ENCODE measurements around the gene CEACAM18. TPM values are rescaled to one million over a fixed set of nuclear protein-coding genes. Genes with fewer than 3 reads are reported as not detected.
"Not testable (repeated sequence)": the region's sequence is repeated elsewhere in the genome, so short reads cannot be mapped to it uniquely, and the experiment has no call there.

The CEACAM18 gene
- total RNA-seq, 1 donor from 2014 or later, result not detected

DNA sequence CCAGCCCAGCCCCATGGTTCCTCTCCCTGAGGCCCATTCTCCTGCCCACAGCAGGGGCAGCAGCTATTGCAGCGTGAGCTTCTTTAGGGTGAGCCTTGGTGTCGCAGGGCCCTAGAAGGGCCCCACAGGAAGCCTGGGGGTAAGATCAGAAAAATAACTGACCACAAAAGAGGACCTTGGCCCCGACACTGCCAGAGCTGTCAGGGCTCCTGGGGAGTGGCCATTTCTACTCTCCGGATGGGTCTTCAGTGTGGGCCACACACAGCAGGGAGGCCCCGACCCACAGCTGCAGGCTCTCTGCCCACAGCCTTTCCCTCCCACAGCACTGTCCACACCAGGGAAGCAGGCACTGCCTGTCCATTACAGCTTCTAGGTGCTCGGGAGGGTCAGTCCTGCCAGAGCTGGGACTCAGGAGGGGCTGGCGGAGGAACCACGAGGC is 16.6 kb upstream of the CEACAM18 start:
- DNase-seq (ENCODE audit: low spot score), result no peak
- TF ChIP-seq, protein P1, sequence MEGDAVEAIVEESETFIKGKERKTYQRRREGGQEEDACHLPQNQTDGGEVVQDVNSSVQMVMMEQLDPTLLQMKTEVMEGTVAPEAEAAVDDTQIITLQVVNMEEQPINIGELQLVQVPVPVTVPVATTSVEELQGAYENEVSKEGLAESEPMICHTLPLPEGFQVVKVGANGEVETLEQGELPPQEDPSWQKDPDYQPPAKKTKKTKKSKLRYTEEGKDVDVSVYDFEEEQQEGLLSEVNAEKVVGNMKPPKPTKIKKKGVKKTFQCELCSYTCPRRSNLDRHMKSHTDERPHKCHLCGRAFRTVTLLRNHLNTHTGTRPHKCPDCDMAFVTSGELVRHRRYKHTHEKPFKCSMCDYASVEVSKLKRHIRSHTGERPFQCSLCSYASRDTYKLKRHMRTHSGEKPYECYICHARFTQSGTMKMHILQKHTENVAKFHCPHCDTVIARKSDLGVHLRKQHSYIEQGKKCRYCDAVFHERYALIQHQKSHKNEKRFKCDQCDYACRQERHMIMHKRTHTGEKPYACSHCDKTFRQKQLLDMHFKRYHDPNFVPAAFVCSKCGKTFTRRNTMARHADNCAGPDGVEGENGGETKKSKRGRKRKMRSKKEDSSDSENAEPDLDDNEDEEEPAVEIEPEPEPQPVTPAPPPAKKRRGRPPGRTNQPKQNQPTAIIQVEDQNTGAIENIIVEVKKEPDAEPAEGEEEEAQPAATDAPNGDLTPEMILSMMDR (IDR thresholded peaks at IDR 0.05; ENCODE audit: unreplicated experiment), result no peak
- H3K36me3 Mint-ChIP-seq (ENCODE audit: low read depth, unreplicated experiment), result peaks cover 6% of the 10 kb centered on the region
- no peak overlapping the region for H3K4me3 Mint-ChIP-seq (ENCODE audit: unreplicated experiment)
- H3K9me3 Mint-ChIP-seq (ENCODE audit: unreplicated experiment), result no peaks in the 10 kb centered on the region
- H3K27me3 Mint-ChIP-seq (ENCODE audit: unreplicated experiment), result peaks cover 8% of the 10 kb centered on the region
- peaks cover 31% of the 10 kb centered on the region for H3K4me1 Mint-ChIP-seq (ENCODE audit: unreplicated experiment)
- no peak overlapping the region for H3K27ac Mint-ChIP-seq (ENCODE audit: unreplicated experiment)

DNA sequence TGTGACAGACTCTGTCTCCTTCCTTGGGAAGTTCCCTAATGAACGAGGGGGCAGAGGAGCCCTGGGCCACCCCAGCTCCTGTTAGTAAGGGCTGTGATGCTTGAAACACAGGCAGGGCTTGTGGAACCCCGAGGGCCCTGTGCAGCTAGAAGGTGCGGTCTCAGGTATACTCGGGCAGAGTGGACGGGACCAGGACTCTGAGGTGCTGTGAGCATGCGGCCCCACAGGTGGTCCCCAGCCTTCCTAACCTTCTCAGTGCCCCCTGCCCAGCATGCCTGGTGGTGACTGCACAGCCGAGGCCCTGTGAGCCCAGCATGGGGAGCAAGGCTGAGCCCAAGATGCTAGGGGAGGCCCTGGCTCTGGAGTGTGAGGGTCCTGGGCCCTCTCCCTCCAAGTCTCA is 16.1 kb upstream of the CEACAM18 start:
- H3K9me3 Mint-ChIP-seq (ENCODE audit: unreplicated experiment), result no peaks in the 10 kb centered on the region
- no peak for DNase-seq (ENCODE audit: low spot score)
- peaks cover 8% of the 10 kb centered on the region for H3K27me3 Mint-ChIP-seq (ENCODE audit: unreplicated experiment)
- H3K4me3 Mint-ChIP-seq (ENCODE audit: unreplicated experiment), result no peak overlapping the region
- H3K36me3 Mint-ChIP-seq (ENCODE audit: low read depth, unreplicated experiment), result peaks cover 6% of the 10 kb centered on the region
- TF ChIP-seq, protein P1 (IDR thresholded peaks at IDR 0.05; ENCODE audit: unreplicated experiment), result no peak
- no peak overlapping the region for H3K27ac Mint-ChIP-seq (ENCODE audit: unreplicated experiment)
- H3K4me1 Mint-ChIP-seq (ENCODE audit: unreplicated experiment), result peaks cover 36% of the 10 kb centered on the region

DNA sequence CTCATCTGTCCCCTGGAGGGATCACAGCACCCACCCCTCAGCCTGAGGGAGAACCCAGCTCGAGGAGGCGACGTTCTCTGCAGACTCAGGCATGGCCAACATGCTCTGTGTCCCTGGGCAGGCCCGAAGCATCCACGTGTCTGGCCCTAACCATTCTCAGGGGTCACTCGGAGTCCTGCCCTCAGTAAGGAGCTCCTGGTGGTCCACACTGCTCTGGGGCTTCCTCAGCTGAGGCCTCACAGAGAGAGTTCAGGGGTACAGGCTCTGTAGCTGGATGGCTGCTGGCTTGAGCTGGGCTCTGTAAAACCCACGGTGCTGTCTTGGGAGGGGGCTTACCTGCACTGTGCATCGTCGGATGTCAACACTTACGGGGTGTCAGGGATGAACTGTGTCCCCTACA is 15.7 kb upstream of the CEACAM18 start:
- no peak overlapping the region for H3K4me3 Mint-ChIP-seq (ENCODE audit: unreplicated experiment)
- H3K9me3 Mint-ChIP-seq (ENCODE audit: unreplicated experiment), result no peaks in the 10 kb centered on the region
- H3K27me3 Mint-ChIP-seq (ENCODE audit: unreplicated experiment), result peaks cover 8% of the 10 kb centered on the region
- H3K27ac Mint-ChIP-seq (ENCODE audit: unreplicated experiment), result no peak overlapping the region
- TF ChIP-seq, protein P1 (IDR thresholded peaks at IDR 0.05; ENCODE audit: unreplicated experiment), result no peak
- peaks cover 6% of the 10 kb centered on the region for H3K36me3 Mint-ChIP-seq (ENCODE audit: low read depth, unreplicated experiment)
- H3K4me1 Mint-ChIP-seq (ENCODE audit: unreplicated experiment), result peaks cover 40% of the 10 kb centered on the region
- no peak for DNase-seq (ENCODE audit: low spot score)

DNA sequence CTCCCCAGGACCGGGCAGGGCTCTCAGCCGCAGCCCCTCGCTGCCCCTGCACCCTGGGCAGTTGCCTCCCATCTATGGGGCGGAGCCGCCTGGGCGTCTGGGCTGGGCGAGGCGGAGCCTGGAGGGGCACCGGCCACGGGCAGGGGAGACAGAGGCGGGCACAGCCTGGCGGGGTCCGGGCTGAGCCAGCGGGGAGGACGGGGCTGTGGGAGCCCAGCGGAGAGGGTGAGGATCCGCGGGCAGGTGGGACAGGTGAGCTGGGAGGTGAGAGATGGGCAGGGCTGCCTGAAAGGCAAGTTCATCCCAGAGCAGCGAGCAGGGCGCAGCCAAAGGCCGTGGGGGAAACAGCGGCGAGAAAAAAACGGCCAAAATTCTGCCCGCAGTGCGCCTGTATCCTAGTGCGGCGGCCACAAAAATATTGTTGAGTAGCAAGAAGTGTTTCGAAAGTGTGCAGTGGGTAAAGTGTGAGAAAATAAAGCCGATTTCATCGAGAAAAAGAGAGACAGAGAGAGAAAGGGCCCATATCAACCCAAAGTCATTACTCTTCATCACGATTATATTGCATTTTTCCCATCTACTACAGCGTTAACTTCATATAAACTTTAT is 14.3 kb upstream of the CEACAM18 start:
- not testable (repeated sequence) for H3K36me3 Mint-ChIP-seq (ENCODE audit: low read depth, unreplicated experiment); H3K4me3 Mint-ChIP-seq (ENCODE audit: unreplicated experiment); DNase-seq (ENCODE audit: low spot score); H3K27ac Mint-ChIP-seq (ENCODE audit: unreplicated experiment); H3K27me3 Mint-ChIP-seq (ENCODE audit: unreplicated experiment); H3K9me3 Mint-ChIP-seq (ENCODE audit: unreplicated experiment)
- H3K4me1 Mint-ChIP-seq (ENCODE audit: unreplicated experiment), result peaks cover 54% of the 10 kb centered on the region

- TF ChIP-seq, protein P1 (IDR thresholded peaks at IDR 0.05; ENCODE audit: unreplicated experiment), result no peak
- no peak for DNase-seq (ENCODE audit: low spot score)
- Mint-ChIP-seq H3K4me3 (ENCODE audit: unreplicated experiment) (no peak overlapping the region), H3K36me3 (ENCODE audit: low read depth, unreplicated experiment) (no peaks in the 10 kb centered on the region), H3K27me3 (ENCODE audit: unreplicated experiment) (peaks cover 4% of the 10 kb centered on the region), H3K9me3 (ENCODE audit: unreplicated experiment) (no peaks in the 10 kb centered on the region), H3K4me1 (ENCODE audit: unreplicated experiment) (peaks cover 43% of the 10 kb centered on the region), H3K27ac (ENCODE audit: unreplicated experiment) (peak overlapping the region; percentile 85)
Measured at GRCh38 chr19:51466723-51467122, 11.6 kb upstream of the CEACAM18 start.
